ENCODE data around the gene CCDC50. TPM values are rescaled to one million over a fixed set of nuclear protein-coding genes. Genes with fewer than 3 reads are reported as not detected.
A peak's percentile ranks its signal among the peaks of the same experiment; 100 is the strongest.

CCDC50 gene
- total RNA-seq, 1 donor, result 2.7 TPM

GRCh38 chr3:191314109-191314728, 15.0 kb upstream of the CCDC50 start:
- no peak for DNase-seq (ENCODE audit: low read depth in 2 of 3, low spot score in 2 of 3)

GRCh38 chr3:191316876-191317603, 12.2 kb upstream of the CCDC50 start:
- no peak for DNase-seq (ENCODE audit: low read depth in 2 of 3, low spot score in 2 of 3)

DNA sequence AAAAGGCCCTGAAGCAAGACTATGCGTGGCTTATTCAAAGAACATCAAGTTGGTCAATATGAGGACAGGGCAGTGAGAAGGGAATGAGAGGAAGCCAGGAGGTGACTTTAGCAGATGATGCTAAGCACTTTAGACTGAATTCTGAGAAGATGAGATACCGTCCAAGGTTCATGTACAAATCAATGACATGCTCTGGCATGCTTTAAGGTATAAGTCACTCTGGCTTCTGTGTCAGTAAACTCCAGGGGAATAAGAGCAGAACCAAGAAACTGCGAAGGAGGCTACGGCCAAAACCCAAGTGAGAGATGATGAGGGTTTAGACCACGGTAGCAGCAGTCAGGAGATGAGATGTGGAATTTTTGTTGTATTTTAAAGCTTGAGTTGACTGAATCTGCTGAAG, 8.9 kb upstream of the CCDC50 start:
- no peak for DNase-seq (ENCODE audit: low read depth in 2 of 3, low spot score in 2 of 3)

DNA sequence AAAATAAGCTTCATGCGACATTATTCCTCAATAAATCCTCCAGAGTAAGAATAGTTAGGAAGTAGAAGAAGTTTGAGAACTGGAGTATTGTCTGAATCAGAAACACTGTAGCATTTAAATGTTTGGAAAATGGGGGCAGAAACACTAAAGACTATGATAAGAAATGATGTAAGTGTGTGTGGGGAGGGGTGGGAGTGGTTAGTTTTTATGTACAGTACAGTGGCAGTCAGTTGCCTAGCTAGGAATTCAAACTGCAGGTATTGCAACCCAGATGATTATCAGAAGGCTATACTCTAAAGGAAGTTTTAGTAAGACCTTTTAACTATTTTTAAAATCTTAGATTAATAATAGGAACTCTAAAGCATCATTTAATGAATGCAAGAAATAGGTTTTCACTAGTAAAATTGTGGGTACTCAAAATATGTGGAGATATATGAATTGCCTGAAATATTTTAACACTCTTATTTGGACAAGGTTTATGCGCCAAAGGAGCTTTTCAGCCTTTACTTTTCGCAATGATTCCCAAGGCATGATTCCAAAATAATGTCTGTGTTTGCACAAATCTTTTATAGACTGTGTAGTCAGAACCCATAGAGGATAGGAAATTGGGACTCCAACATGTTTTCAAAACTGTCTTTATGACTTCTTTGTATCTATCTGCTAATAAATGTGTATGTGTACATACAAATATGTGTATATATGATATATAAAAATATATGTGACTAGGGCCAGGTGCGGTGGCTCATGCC, 8.0 kb upstream of the CCDC50 start:
- DNase-seq (ENCODE audit: low read depth in 2 of 3, low spot score in 2 of 3), result no peak

- no peak for DNase-seq (ENCODE audit: low read depth in 2 of 3, low spot score in 2 of 3)
Observed at GRCh38 chr3:191324936-191325335, 4.3 kb upstream of the CCDC50 start.

- DNase-seq (ENCODE audit: low read depth in 2 of 3, low spot score in 2 of 3), result no peak
Observed at GRCh38 chr3:191327526-191327925, 1.7 kb upstream of the CCDC50 start.

- DNase-seq (ENCODE audit: low read depth in 2 of 3, low spot score in 2 of 3), result no peak
Observed at GRCh38 chr3:191328383-191328961, 722 bp upstream of the CCDC50 start.

GRCh38 chr3:191329654-191330529, 698 bp downstream of the CCDC50 start, which contains the start of gene UTS2B:
TSS of gene UTS2B (minus strand) at chr3:191330526. CDS start at chr3:191282189, 48,337 bp downstream.
- peak in 2 of 3 donors; percentile 26 to 35 for DNase-seq (ENCODE audit: low read depth in 2 of 3, low spot score in 2 of 3)

DNA sequence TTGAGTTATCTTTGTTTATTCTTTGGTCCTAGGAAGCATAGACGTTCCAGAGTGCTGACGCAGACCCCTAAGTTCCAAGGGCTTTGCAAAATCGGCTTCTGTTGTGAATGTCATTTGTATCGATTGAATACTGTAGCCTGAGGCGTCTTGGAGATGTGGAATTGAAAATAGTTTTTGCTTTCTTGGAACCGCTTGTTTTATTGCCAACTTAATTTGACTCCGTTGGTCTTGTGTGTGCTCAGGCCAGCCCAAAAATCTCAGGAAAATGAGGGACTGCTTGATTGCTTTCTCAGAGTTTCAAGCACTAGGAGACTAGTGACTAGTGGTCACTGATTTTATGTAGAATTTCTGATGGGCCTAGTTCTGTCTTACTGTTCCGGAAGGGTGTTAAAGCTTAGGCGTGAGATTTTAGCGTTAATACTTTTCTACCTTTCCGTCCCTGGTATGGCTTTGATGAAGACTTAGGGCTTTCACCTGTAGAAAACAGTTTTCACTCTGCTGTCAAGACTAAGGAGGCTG, 1.4 kb downstream of the CCDC50 start:
- DNase-seq (ENCODE audit: low read depth in 2 of 3, low spot score in 2 of 3), result no peak

- no peak for DNase-seq (ENCODE audit: low read depth in 2 of 3, low spot score in 2 of 3)
Observed at GRCh38 chr3:191331388-191331787, 2.2 kb downstream of the CCDC50 start.

DNA sequence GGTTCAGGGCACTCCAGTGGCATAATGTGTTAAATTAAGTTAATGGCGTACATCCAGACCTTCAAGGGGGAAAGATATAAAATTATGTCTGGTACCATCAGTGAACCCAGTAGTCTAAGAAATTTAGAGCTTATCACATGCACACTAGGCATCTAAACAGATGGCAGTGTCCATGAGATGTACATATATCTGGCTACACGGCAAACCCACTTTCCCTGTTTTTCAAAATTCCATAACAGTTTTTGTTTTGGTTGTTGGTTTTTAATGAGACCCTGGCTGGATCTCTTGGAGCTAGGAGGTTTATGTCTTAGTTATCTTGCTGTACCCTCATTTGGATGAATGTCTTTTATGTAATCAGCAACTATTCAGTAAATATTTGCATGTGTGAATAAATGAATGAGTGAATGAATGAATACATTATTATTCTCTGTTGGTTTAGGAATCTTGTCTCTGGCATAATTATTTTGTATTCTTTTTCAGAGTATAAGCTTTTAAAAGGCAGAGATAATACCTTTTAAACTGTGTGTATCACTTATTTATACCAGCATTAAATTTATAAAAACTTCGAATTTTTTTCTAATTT, 4.2 kb downstream of the CCDC50 start:
- DNase-seq (ENCODE audit: low read depth in 2 of 3, low spot score in 2 of 3), result no peak

DNA sequence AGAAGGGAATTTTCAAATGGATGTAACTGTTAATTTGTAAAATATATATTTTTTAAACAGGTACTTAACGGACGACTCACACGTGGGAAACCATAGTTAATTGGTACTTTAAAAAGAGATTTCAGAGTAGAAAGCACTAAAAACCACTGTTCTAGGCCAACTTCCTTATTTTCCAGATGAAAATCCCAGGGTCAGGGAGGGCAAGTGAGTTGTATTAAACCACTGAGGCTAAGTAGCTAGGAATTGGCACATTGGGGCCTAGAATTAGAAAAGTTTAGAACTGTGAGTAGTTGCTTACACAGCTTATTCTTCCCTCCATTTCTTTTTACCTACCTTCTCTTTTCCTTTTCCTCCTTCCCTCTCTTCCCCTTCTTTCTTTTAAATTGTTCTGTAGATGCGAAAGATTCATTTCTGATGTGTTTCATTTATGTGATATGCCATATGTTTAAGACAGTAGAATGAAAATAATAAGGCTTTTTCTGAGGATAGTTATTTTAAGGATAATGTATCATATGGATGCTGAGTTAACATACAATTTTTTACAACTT, 5.2 kb downstream of the CCDC50 start:
- no peak for DNase-seq (ENCODE audit: low read depth in 2 of 3, low spot score in 2 of 3)

GRCh38 chr3:191336833-191337232, 7.6 kb downstream of the CCDC50 start:
- no peak for DNase-seq (ENCODE audit: low read depth in 2 of 3, low spot score in 2 of 3)

DNA sequence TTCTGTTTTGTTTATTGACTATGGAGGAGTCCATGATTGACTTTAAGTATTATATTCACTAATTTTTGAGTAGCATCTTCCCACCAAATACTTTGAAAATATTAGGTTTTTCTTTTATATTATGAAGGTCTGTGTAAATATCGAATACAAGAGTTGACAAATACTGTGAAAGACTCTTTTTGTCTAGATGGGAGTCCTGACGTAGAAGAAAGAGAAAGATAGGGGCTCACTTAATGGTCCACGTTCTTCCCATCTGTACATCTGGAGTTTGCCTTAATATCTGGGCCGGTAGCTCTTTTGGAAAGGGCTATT, 8.9 kb downstream of the CCDC50 start:
- no peak for DNase-seq (ENCODE audit: low read depth in 2 of 3, low spot score in 2 of 3)

GRCh38 chr3:191339316-191339917, 10.2 kb downstream of the CCDC50 start:
- DNase-seq (ENCODE audit: low read depth in 2 of 3, low spot score in 2 of 3), result no peak

DNA sequence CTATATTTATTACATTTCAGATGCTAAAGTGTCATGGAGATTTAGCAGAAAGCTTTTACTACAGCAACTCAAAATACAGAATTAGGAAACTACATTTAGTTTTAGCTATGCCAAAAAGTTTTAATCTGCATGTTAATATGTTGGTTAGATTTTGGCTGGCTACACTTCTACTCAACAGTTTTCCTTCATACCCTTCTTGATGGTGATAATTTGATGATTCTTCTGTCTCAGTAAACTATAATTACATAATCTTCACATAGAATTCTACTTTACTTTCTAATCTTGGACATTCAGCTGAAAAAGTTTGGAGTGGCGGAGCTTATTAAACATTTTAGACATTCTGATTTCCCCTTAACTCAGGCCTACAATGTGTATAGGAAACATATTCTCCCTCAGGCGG, 11.2 kb downstream of the CCDC50 start:
- no peak for DNase-seq (ENCODE audit: low read depth in 2 of 3, low spot score in 2 of 3)

- no peak for DNase-seq (ENCODE audit: low read depth in 2 of 3, low spot score in 2 of 3)
Observed at GRCh38 chr3:191340966-191341365, 11.8 kb downstream of the CCDC50 start.

DNA sequence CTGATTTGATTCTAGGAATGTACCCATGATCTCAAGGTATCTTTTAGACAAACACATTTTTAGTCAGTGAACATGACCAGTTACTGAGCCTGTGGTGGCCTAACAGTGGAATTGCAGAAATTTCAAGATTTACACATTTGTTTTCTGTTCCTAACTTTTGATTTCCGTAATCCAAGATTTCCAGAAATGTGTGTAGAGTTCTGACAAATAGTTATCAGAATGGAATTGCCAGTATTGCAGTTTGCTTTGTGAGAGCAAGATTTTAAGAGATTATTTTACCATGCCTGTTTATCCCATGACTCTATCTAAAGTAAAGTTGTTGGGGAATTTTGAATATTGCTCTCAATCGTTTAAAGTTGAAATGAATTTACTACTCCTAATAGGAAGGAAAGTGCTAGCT, 12.8 kb downstream of the CCDC50 start:
- no peak for DNase-seq (ENCODE audit: low read depth in 2 of 3, low spot score in 2 of 3)

- no peak for DNase-seq (ENCODE audit: low read depth in 2 of 3, low spot score in 2 of 3)
Observed at GRCh38 chr3:191342411-191342810, 13.2 kb downstream of the CCDC50 start.

Measured in hematopoietic multipotent progenitor cell (in vitro differentiated cells).